H54 (cell line): Measurements from ENCODE around the gene MICAL2.

Experiments
- DNase-seq: peaks from one replicate; pipeline ENCODE4 v3.0.0; 2011; ENCODE audit warnings: low spot score, mixed read lengths; ENCODE audit not compliant: insufficient read length
- FAIRE-seq: peaks from 3 replicates; lab custom pipeline; 2011; peaks lifted over from hg19 to GRCh38; lab: Jason Lieb, UNC
- POLR2A ChIP-seq: IDR thresholded peaks from 2 replicates; pipeline ENCODE4 v1.6.1; 2011; ENCODE audit warnings: low read depth, mild to moderate bottlenecking, low read length

The MICAL2 gene

DNA sequence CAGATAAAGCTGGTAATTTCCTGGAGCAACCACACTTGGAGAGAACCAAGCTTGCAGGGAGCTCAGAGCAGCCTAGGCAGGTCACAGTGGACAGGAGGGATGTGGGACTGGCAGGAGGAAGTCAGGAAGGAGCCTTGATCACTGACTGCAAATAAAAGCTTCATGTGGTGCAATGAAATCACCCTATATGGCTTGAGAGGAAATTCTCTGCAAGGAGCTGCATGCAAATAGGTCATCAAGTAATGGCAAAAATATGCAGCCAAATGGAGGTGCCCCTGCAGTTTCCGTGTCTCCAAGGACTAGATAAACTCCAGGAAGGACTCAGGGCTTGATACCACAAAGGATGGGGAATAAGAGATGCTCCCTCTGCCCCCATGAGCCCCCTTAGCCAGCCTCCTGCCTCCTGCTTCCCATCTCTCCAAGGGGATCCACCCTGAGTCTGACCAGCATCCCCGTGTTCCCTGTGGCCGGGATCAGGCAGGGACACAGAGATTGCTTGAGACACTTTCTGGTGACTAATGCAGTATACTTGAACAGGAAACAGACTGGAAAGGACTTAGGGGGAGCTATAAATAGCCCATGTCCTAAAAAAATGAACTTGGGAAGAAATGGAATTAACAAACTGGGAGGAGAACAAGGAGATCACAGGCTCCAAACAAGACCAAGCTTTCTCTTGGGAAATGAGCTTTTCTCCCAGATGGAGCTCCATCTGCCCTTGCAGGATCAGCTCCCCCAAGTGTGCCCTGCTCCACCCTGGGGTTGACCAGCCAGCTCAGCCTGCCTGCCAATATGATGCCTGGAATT is 23.9 kb upstream of the MICAL2 start:
- peak; percentile 31; the same call in 1 of the 2 replicates for TF ChIP-seq POLR2A
- DNase-seq (no peak), FAIRE-seq (no peak)

DNA sequence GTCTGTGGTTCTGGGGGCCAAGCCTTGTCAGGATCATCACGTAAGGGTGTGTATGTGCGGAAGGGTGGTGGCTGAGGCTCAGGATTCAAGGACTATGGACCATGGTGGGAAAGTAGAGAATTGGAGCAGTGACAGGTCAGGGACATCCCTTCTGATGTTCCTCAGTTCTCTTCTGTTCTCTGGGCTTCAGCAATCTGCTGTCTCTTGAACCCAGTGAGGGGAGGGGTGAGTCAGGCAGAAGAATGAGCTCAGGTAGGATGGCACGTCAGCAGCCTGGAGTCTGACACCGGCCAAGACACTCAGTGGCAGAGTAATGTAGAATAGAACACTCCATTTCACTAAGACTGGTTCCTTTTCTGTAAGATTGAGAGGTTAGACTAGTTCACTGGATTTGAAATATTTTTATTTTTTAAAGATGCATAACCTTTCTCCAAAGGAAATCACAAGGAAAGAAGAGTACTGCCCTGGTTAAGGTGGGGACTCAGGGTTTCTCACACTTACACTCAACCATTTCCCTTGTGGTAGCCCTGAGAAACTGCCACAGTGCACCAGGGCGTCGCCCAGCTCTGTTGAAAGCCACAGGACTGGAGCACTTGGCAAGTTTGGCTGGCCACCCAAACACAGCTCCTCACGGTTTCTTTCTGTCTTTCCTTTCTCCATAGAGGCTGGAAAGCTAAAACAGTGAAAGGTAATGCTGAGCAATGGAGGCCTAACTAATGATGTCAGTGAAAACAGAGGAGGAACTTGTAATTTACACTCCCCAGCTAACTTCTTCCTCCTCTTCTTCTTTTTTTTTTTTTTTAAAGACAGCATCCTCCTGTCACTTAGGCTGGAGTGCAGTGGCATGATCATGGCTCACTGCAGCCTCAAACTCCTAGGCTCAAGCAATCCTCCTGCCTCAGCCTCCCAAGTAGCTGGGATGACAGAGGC is 23.1 kb upstream of the MICAL2 start:
- DNase-seq = no peak
- FAIRE-seq = no peak
- peak; percentile 53; the same call in 1 of the 2 replicates for TF ChIP-seq POLR2A

DNA sequence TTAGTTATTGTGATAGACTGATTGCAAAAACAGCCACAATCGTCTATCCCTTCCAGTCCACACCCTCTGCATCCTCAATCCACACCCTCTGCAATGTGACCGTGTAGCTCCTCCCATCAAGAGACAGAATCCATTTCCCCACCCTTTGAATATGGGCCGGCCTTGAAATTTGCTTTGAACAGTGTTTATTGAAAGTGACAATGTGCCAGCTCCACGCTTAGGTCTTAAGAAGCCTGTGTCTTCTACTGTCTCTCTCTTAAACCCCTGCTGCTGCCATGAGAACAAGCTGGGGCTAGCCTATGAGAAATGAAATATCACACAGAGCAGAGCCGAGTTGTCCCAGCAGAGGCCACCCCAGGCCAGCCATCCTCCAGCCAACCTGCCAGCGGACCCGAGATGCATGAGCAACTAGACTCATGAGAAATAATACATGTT is 22.3 kb upstream of the MICAL2 start:
- FAIRE-seq (no peak), DNase-seq (no peak)
- peak; percentile 30; the same call in 1 of the 2 replicates for TF ChIP-seq POLR2A

- FAIRE-seq (no peak), DNase-seq (no peak)
- no peak for TF ChIP-seq POLR2A
Measured at GRCh38 chr11:12088531-12088930, 21.9 kb upstream of the MICAL2 start.

- no peak for DNase-seq
- no peak for FAIRE-seq
Measured at GRCh38 chr11:12089041-12089440, 21.3 kb upstream of the MICAL2 start.

GRCh38 chr11:12089473-12089872 is 20.9 kb upstream of the MICAL2 start:
- no peak for TF ChIP-seq POLR2A
- no peak for FAIRE-seq
- DNase-seq = no peak

More at GRCh38 chr11:12089041-12089440, 21.3 kb upstream of the MICAL2 start:
- no peak for TF ChIP-seq POLR2A

GRCh38 chr11:12090061-12090591 is 20.3 kb upstream of the MICAL2 start:
- TF ChIP-seq POLR2A = no peak
- FAIRE-seq (no peak), DNase-seq (no peak)

DNA sequence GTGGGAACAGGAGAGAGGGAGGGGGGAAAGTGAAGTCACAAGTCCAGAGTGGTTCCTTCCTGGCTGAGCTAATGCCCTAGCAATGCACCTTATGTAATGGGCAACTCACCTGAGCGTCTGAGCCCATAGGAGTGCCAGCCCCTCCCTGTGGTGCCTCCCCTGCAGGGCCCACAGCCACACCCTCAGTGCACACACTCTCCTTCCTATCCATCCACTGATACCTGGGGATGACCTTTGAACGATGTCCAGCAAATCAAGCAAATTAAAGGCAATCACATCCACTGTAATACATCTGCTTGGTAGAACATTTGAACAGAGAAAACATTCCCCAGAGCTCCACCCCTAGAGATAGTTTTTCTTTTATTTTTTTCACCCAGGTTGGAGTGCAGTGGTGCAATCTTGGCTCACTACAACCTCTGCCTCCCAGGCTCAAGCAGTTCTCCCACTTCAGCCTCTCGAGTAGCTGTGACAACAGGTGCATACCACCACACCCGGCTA is 19.6 kb upstream of the MICAL2 start:
- TF ChIP-seq POLR2A = no peak
- DNase-seq (no peak), FAIRE-seq (no peak)

- no peak for TF ChIP-seq POLR2A
- DNase-seq (no peak), FAIRE-seq (no peak)
Measured at GRCh38 chr11:12091956-12092558, 18.3 kb upstream of the MICAL2 start.

GRCh38 chr11:12092714-12093113 is 17.7 kb upstream of the MICAL2 start:
- DNase-seq (no peak), FAIRE-seq (no peak)

DNA sequence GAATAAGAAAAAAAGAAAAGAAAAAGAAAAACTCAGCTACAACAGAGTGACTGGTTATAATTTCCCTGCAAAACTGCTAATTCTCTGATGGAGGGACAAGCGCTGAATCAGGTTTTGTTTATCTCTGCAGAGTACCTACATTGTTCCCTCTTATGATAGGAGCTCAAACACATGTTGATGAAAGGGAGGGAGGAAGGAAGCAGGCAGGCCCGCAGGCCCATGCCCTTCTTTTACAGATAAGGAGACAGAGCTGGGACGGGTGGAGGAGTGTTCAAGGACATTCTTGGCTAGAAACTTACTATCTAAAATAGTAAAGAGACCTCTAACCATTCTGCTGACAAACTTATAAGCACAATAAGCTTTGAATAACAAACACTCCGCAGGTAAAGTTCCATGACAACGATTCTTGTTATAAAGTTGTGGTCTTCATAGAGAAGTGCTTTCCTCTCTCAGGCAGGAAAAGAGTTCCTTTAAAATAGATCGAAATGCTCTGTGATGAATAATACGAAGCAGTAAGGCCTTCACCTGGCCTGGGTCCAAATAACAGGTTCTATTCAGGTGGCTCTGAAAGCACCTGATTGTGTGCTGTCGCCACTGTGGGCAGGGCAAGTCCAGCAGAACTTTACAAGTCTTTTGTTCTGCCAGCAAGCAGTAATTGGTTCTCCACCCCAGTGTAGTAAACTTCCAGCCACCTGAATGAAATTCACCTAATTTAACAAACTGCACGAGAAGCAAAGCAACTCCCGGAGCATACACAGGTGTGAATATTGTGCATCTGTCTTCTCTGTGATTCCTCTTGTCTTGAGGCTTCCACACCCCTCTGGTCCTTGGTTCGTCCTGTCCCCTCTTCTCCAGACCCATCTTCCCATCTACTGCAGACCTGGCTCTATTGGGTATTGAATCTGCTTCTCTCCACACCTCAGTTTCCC is 15.3 kb upstream of the MICAL2 start:
- TF ChIP-seq POLR2A = no peak
- FAIRE-seq (no peak), DNase-seq (no peak)

More at GRCh38 chr11:12092714-12093113, 17.7 kb upstream of the MICAL2 start:
- no peak for TF ChIP-seq POLR2A

DNA sequence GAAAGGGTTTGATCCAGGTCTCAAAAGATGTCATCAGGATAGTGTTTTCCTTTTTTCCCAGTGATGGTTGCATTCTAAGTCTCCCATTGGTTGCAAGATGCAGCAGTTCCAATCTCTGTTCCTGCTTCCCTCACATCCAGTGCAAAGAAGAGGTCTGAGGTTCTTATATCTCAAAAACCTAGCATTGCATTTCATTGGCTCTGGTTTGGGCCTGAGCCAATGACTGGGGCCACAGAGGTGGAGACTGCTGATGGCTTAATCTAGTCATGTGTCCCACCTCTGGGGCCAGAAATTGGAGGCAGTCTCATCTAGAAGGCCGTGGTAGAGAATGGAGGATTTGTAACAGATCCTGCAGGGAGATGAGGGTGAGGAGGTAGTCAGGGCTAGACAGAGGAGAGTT is 13.2 kb upstream of the MICAL2 start:
- FAIRE-seq = no peak
- no peak for DNase-seq
- TF ChIP-seq POLR2A = no peak
